Subcutaneous abdominal adipose tissue (tissue), 5 donors: ENCODE measurements around the gene GRAP2.

ENCODE experiments used
- H3K27ac ChIP-seq: one replicate; pipeline ENCODE4 v1.7.0; 2013; ENCODE audit warnings: low read depth, mild to moderate bottlenecking, inconsistent platforms, low read length, moderate library complexity
- H3K27me3 ChIP-seq, 5 donors: one replicate each; pipeline ENCODE4 v1.7.0; 2013; ENCODE audit warnings: low read length in 5 of 5, inconsistent platforms in 1 of 5; ENCODE audit not compliant: control insufficient read depth in 5 of 5, insufficient read depth in 4 of 5
- H3K36me3 ChIP-seq, 5 donors: one replicate each; pipeline ENCODE4 v1.7.0; 2013; ENCODE audit warnings: low read length in 5 of 5; ENCODE audit not compliant: control insufficient read depth in 5 of 5, insufficient read depth in 5 of 5
- H3K4me1 ChIP-seq, 5 donors: one replicate each; pipeline ENCODE4 v1.7.0; 2013; ENCODE audit warnings: low read length in 5 of 5, mild to moderate bottlenecking in 3 of 5, moderate library complexity in 1 of 5; ENCODE audit not compliant: control insufficient read depth in 5 of 5, insufficient read depth in 5 of 5
- H3K4me3 ChIP-seq, 5 donors: one replicate each; pipeline ENCODE4 v1.7.0; 2013; ENCODE audit warnings: low read length in 5 of 5, low read depth in 1 of 5
- H3K9ac ChIP-seq, 5 donors: one replicate each; pipeline ENCODE4 v1.7.0; 2013; ENCODE audit warnings: low read length in 5 of 5, mild to moderate bottlenecking in 4 of 5, moderate library complexity in 3 of 5
- H3K9me3 ChIP-seq, 5 donors: one replicate each; pipeline ENCODE4 v1.7.0; 2013; ENCODE audit warnings: low read length in 5 of 5; ENCODE audit not compliant: control insufficient read depth in 5 of 5
- donor health status: healthy.
- donor health status: healthy.
- donor health status: healthy.
- donor health status: healthy.
- donor health status: healthy.

Gene GRAP2

GRCh38 chr22:40008726-40009291, 107.9 kb downstream of the GRAP2 start:
- H3K36me3 ChIP-seq: no peaks in the 10 kb centered on the region
- no peaks in the 10 kb centered on the region for H3K9me3 ChIP-seq
- H3K4me1 ChIP-seq: peaks cover 5 to 41% (median 27%) of the 10 kb centered on the region in 5 donors
- H3K4me3 ChIP-seq: no peak overlapping the region
- H3K27ac ChIP-seq: no peak overlapping the region
- no peak overlapping the region for H3K9ac ChIP-seq
- H3K27me3 ChIP-seq: peaks cover 0 to 22% (median 12%) of the 10 kb centered on the region in 5 donors

GRCh38 chr22:40009292-40009774, 108.4 kb downstream of the GRAP2 start:
- Histone ChIP-seq H3K27ac (no peak overlapping the region), H3K36me3 (no peaks in the 10 kb centered on the region), H3K27me3 (peaks cover 0 to 22% (median 12%) of the 10 kb centered on the region in 5 donors), H3K4me3 (peak overlapping the region in 3 of 5 donors; percentile 4 to 39 (median 15)), H3K9ac (no peak overlapping the region), H3K4me1 (peaks cover 5 to 41% (median 27%) of the 10 kb centered on the region in 5 donors), H3K9me3 (no peaks in the 10 kb centered on the region)

- Histone ChIP-seq H3K4me3 (peak overlapping the region in 2 of 5 donors; percentile 4 to 39), H3K9me3 (no peaks in the 10 kb centered on the region), H3K4me1 (peaks cover 5 to 41% (median 31%) of the 10 kb centered on the region in 5 donors), H3K27ac (no peak overlapping the region), H3K27me3 (peaks cover 0 to 22% (median 12%) of the 10 kb centered on the region in 5 donors), H3K36me3 (no peaks in the 10 kb centered on the region), H3K9ac (no peak overlapping the region)
These were observed 109.2 kb downstream of the GRAP2 start for GRCh38 chr22:40009951-40010671.

- Histone ChIP-seq H3K9me3 (no peaks in the 10 kb centered on the region), H3K4me3 (peak overlapping the region in 1 of 5 donors; percentile 39), H3K36me3 (no peaks in the 10 kb centered on the region), H3K27ac (no peak overlapping the region), H3K27me3 (peaks cover 0 to 22% (median 12%) of the 10 kb centered on the region in 5 donors), H3K4me1 (peaks cover 5 to 48% (median 38%) of the 10 kb centered on the region in 5 donors), H3K9ac (no peak overlapping the region)
These were observed 109.9 kb downstream of the GRAP2 start for GRCh38 chr22:40010746-40011145.

GRCh38 chr22:40014667-40015248, 113.9 kb downstream of the GRAP2 start:
- no peak overlapping the region for H3K27ac ChIP-seq

GRCh38 chr22:40015358-40015976, 114.6 kb downstream of the GRAP2 start:
- Histone ChIP-seq H3K9ac (peak overlapping the region in 1 of 5 donors; percentile 39), H3K9me3 (no peaks in the 10 kb centered on the region), H3K27ac (no peak overlapping the region), H3K27me3 (peaks cover 0 to 6% (median 4%) of the 10 kb centered on the region in 5 donors), H3K4me3 (no peak overlapping the region), H3K36me3 (peaks cover 0 to 3% (median 0%) of the 10 kb centered on the region in 5 donors), H3K4me1 (peaks cover 0 to 17% (median 9%) of the 10 kb centered on the region in 5 donors)

More at GRCh38 chr22:40014667-40015248, 113.9 kb downstream of the GRAP2 start:
- Histone ChIP-seq H3K4me3 (no peak overlapping the region), H3K9ac (peak overlapping the region in 1 of 5 donors; percentile 39), H3K27me3 (peaks cover 0 to 12% (median 5%) of the 10 kb centered on the region in 5 donors), H3K4me1 (peaks cover 1 to 24% (median 16%) of the 10 kb centered on the region in 5 donors), H3K36me3 (no peaks in the 10 kb centered on the region), H3K9me3 (no peaks in the 10 kb centered on the region)

GRCh38 chr22:40018051-40018450, 117.2 kb downstream of the GRAP2 start:
- H3K27ac ChIP-seq: no peak overlapping the region
- no peak overlapping the region for H3K4me3 ChIP-seq
- no peaks in the 10 kb centered on the region for H3K27me3 ChIP-seq
- H3K4me1 ChIP-seq: peaks cover 0 to 22% (median 12%) of the 10 kb centered on the region in 5 donors
- peaks cover 0 to 5% (median 0%) of the 10 kb centered on the region in 5 donors for H3K36me3 ChIP-seq
- no peaks in the 10 kb centered on the region for H3K9me3 ChIP-seq
- no peak overlapping the region for H3K9ac ChIP-seq

GRCh38 chr22:40019100-40019499, 118.2 kb downstream of the GRAP2 start:
- H3K9me3 ChIP-seq: no peaks in the 10 kb centered on the region
- peaks cover 0 to 27% (median 15%) of the 10 kb centered on the region in 5 donors for H3K4me1 ChIP-seq
- no peak overlapping the region for H3K9ac ChIP-seq
- H3K27ac ChIP-seq: no peak overlapping the region
- no peak overlapping the region for H3K4me3 ChIP-seq
- no peaks in the 10 kb centered on the region for H3K27me3 ChIP-seq
- peaks cover 0 to 5% (median 0%) of the 10 kb centered on the region in 5 donors for H3K36me3 ChIP-seq

GRCh38 chr22:40020956-40021355, 120.1 kb downstream of the GRAP2 start:
- H3K36me3 ChIP-seq: peaks cover 0 to 5% (median 0%) of the 10 kb centered on the region in 5 donors
- H3K4me1 ChIP-seq: peaks cover 3 to 23% (median 18%) of the 10 kb centered on the region in 5 donors
- H3K9me3 ChIP-seq: no peaks in the 10 kb centered on the region
- no peak overlapping the region for H3K27ac ChIP-seq
- H3K27me3 ChIP-seq: no peaks in the 10 kb centered on the region
- H3K4me3 ChIP-seq: no peak overlapping the region
- no peak overlapping the region for H3K9ac ChIP-seq
